ENCODE results near the gene ASTN1.
A peak's percentile ranks its signal among the peaks of the same experiment; 100 is the strongest.

ASTN1 gene

DNA sequence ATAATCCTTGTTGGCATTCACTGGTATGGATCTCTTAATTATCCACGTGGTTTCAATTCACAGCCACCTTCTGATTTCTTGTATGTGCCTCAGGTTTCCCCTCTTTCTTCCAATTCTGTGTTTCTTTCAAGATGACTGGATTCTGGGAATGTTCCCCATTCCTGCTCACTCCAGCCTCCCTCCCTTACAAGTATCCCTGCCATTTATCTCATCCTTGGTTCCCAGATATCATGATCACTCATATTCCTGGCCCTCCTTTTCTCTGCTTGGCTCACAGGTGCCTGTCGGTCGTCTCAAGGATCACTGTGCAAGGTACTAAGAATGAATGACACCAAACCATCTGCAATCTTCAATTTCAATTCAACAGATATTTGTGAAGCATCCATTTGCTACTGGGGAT lies 279.2 kb downstream of the ASTN1 start:
- peaks cover 7% of the 10 kb centered on the region for H3K9me3 Mint-ChIP-seq
- H3K4me3 Mint-ChIP-seq = no peak overlapping the region
- no peaks in the 10 kb centered on the region for H3K4me1 Mint-ChIP-seq
- no peaks in the 10 kb centered on the region for H3K36me3 Mint-ChIP-seq
- H3K27ac Mint-ChIP-seq = no peak overlapping the region
- DNase-seq (ENCODE audit: low spot score in 2 of 2) (no peak), ATAC-seq (no peak)

DNA sequence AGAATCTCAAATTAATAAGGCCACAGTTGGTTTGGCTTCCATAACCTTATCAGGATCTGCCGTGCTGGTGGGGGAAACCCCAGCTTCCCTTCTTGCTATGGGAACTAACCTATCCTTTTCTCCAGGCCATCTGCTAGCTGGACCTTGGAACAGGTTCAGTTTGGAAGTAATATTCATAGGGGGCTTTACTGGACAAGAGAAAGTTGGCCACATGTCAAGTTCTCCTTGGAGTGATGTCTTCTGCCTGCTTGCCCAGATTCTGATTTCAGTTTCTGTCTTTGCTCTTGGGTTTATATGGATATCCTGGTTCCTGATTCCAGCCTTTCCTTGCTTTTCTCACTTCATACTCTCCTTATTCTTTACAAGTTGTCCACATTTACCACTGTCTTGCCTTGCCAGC lies 279.6 kb downstream of the ASTN1 start:
- Mint-ChIP-seq H3K27ac (no peak overlapping the region), H3K4me3 (no peak overlapping the region), H3K36me3 (no peaks in the 10 kb centered on the region), H3K9me3 (peaks cover 4% of the 10 kb centered on the region), H3K4me1 (no peaks in the 10 kb centered on the region)
- DNase-seq (ENCODE audit: low spot score in 2 of 2) = no peak
- ATAC-seq = no peak

DNA sequence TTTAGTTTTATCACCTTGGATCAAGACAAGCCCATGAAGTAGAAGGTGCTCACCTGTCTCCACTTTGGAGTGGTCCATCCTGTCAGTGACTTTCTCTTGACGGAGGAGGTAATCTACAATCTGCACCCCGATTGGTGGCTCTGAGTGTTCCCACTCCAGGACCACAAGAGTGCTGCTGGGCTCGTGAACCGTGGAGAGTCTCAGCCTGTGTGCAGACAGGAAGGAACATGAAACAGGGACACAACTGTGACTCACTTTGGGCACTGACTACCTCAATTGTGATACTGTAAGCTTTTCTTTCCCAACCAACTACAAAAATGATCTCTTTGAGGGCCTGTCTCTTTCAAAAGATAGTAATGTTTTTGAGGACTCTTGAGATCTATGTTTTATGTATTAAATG lies 280.2 kb downstream of the ASTN1 start:
- H3K9me3 Mint-ChIP-seq = peaks cover 4% of the 10 kb centered on the region
- H3K27ac Mint-ChIP-seq = no peak overlapping the region
- ATAC-seq = no peak
- no peak overlapping the region for H3K4me3 Mint-ChIP-seq
- no peak for DNase-seq (ENCODE audit: low spot score in 2 of 2)
- H3K36me3 Mint-ChIP-seq = no peaks in the 10 kb centered on the region
- no peaks in the 10 kb centered on the region for H3K4me1 Mint-ChIP-seq

DNA sequence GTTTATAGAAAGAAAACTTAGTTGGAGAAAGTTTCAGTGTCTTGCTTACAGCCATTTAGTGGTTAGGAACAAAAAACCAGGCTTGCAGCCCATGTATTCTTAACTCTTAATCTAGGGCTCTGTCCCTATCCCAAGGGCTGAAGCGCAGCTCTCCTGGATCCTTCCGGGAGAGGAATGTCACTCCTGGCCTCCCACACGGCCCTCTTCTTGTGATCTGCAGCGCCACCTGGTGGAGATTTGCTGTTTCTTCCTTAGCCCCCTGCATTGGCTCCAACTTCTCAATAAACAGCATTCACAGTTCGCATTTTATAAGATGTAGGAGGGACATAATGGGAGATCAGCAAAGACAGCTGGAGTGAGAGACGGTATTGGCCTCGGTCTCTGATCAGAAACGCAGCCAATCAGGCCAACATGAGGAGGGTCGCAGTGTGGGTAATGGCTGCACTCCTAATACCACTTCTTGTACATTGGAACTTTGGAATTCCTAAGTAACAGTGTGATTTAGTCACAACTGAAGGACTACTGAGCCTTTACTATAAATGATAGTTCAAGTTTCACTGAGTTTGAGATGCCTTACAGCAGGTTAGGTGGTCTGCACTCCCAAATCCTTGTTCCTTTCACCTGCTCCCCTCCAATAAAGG lies 283.4 kb downstream of the ASTN1 start:
- Mint-ChIP-seq H3K36me3 (no peaks in the 10 kb centered on the region), H3K27ac (no peak overlapping the region), H3K9me3 (no peaks in the 10 kb centered on the region), H3K4me3 (no peak overlapping the region), H3K4me1 (no peaks in the 10 kb centered on the region)
- DNase-seq (ENCODE audit: low spot score in 2 of 2) (peak; percentile 5 to 60), ATAC-seq (no peak)

DNA sequence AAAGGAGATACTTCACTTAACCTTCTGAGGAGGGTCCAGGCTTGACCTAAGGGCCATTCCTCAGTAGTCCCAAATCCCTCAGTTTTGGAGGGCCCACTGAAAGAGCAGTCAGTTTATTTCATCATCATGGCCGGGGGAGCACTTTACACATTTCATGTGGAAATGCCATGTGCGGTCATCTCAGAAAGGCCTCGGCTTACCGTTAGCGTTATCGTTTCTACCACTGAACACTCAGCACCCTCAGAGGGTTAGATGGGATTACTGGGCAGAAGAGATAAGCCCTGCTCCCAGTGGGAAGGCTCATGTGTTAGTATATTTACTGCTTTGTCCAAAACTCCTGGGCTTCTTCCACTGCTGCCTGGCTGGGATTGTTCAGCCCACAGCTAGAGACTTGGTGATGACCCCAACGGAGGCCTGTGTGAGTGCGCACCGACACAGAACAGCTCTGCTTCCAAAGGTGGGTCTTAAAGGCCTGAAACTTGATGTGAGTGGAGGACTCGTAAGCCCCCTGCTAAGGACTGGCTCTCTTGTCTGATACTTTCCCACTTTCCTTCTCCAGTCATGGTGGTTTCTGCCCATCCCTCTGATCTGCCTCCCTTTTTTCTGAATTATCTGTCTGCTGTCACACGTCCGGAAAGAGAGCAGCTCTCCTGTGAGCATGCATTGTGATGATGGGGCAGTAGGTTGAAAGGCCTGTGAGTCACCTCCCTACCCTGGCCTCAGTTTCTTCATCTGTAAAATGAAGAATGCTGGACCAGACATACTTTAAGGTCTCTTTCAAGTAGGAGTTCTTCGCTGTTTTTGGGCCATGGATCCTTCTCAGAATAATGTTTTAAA lies 284.5 kb downstream of the ASTN1 start:
- Mint-ChIP-seq H3K4me1 (no peaks in the 10 kb centered on the region), H3K4me3 (no peak overlapping the region), H3K9me3 (no peaks in the 10 kb centered on the region), H3K27ac (no peak overlapping the region), H3K36me3 (no peaks in the 10 kb centered on the region)
- DNase-seq (ENCODE audit: low spot score in 2 of 2) (no peak), ATAC-seq (no peak)

DNA sequence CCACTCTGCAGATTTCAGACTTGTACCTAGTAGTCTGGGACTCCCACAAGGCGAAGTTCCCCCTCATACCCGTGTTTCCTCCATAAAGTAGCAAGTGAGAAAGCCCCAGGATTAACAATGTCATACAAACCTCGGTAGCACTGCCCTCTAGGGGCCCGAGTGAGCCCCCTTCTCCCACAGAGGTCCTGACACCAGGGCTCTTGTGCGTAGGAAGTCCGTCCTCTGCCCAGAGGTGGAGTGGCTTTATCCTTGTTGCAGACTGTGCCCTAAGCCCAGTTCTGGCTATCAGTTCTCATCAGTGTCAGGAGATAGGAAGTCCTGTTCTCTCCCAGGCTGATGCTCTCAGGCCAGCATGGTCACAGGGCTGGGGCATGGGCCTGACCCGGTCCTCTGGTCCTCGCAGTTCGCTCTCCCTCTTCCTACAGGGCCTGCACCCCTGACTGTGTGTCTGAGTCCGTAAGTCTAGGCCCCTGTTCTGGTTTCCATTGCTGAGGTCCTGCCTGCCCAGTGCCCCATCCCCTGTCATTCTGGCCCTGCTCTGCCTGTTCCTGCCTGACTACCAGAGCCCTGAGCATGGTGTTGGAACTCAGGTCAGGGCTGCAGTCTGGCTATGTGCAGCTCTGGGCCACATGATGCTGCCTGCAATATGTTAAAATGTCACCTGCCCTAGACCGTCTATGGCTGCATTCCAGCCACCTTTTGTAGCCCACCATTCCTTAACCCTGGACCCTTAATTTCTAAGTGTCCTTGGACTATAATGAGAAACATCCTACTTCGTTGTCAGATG lies 285.6 kb downstream of the ASTN1 start:
- DNase-seq (ENCODE audit: low spot score in 2 of 2) (no peak), ATAC-seq (peak; percentile 18)
- Mint-ChIP-seq H3K4me3 (no peak overlapping the region), H3K4me1 (no peaks in the 10 kb centered on the region), H3K27ac (no peak overlapping the region), H3K9me3 (no peaks in the 10 kb centered on the region), H3K36me3 (no peaks in the 10 kb centered on the region)

DNA sequence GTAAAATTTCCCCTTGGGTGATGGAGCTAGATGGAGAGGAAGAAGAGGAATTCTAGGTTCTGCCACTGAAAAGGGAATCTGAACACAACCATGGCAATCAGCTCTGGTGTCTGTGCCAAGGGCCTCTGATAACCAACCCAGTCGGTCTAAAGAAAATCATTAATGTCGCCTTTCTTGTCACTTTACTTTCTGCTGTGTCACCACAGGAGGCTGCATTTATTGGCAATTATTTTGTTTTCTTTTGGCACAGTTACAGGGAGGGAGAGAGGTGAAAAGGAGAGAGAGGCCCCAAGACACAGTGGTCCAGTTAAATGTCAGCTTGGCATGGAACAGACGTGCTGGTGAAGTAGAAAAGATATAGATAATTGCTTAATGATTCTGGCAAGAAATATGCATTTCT lies 287.0 kb downstream of the ASTN1 start:
- DNase-seq (ENCODE audit: low spot score in 2 of 2) = no peak
- no peak for ATAC-seq
- H3K9me3 Mint-ChIP-seq = no peaks in the 10 kb centered on the region
- no peaks in the 10 kb centered on the region for H3K36me3 Mint-ChIP-seq
- H3K27ac Mint-ChIP-seq = no peak overlapping the region
- no peak overlapping the region for H3K4me3 Mint-ChIP-seq
- no peaks in the 10 kb centered on the region for H3K4me1 Mint-ChIP-seq

DNA sequence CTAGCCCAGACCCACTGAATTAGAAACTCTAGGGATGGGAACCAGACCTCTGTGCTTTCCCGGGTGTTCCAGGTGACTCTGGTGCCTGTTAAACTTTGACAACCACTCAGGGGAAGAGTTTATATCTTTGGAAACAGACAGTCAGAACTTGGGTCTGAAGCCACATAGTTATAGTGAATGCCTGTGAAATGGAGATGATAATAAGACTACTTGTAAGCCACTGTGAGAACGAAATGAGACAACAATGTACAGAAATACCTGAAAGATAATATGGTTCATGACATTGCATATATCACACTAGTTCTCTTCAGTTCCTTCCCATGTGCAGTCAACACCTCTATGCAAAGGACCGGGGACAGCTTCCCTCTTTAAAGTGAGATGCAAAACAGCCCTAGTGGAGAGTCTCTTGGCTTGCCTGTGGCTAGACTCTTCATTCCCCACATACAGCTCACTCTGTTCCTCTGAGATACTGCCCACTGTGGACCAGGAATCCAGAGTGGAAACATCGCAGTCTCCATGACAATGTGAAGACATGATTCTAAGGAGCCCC lies 287.5 kb downstream of the ASTN1 start:
- no peak overlapping the region for H3K4me3 Mint-ChIP-seq
- H3K27ac Mint-ChIP-seq = no peak overlapping the region
- H3K4me1 Mint-ChIP-seq = no peaks in the 10 kb centered on the region
- DNase-seq (ENCODE audit: low spot score in 2 of 2) (no peak), ATAC-seq (no peak)
- H3K36me3 Mint-ChIP-seq = no peaks in the 10 kb centered on the region
- H3K9me3 Mint-ChIP-seq = no peaks in the 10 kb centered on the region

DNA sequence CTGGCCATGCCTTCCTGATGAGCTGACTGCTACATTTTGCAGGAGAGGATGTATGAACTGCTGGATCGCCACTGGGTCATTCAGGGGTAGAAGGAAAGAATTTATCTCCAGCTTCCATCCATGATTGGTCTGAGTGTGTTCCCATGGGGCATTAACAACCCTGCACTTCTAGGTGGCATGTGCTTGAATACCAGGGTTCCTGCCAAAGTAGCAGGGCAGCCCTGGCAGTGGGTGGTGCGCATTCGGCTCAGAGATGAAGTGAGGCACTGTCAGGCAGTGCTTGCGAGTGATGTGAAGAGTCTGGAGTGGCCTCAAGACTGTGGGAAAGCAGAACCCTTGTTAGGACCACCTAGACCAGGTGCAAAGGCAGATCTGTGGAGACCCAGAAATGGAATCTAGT lies 294.9 kb downstream of the ASTN1 start:
- Mint-ChIP-seq H3K36me3 (no peaks in the 10 kb centered on the region), H3K4me3 (no peak overlapping the region), H3K9me3 (peaks cover 4% of the 10 kb centered on the region), H3K27ac (no peak overlapping the region), H3K4me1 (no peaks in the 10 kb centered on the region)
- DNase-seq (ENCODE audit: low spot score in 2 of 2) (no peak), ATAC-seq (no peak)

DNA sequence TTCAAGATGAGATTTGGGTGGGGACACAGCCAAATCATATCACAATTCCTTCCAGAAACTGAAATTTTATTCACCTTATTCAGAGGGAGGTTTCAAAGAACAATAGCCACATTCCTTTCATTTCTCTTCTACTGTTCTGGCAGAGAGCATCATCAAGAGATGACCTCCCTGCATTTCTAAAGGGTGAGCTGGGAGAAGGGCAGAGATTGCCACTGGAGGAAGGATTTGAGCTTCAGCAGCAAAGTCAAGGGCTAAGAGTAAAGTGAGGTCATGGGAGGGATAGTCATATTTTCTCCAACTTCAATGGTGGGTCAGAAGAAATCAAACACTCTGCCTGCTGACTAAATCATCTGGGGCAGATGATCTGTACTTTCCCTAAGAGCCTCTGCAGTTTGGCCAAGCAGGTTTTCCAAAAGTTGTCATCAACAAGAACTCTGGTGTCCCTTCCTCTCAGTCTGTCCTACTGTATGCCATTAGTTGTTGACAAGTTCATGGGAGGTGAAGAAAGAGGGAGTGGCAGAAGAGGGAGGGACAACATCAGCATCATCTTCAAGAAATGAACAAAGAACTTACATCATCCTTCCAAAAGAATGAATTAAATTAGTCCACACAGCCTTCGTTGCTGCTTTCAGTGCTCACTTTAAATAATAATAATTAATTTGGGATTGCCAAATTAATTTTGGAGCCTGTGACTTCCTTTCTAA lies 298.3 kb downstream of the ASTN1 start:
- ATAC-seq = no peak
- H3K36me3 Mint-ChIP-seq = no peaks in the 10 kb centered on the region
- peaks cover 4% of the 10 kb centered on the region for H3K9me3 Mint-ChIP-seq
- no peaks in the 10 kb centered on the region for H3K4me1 Mint-ChIP-seq
- no peak overlapping the region for H3K4me3 Mint-ChIP-seq
- H3K27ac Mint-ChIP-seq = no peak overlapping the region
- DNase-seq (ENCODE audit: low spot score in 2 of 2) = no peak

DNA sequence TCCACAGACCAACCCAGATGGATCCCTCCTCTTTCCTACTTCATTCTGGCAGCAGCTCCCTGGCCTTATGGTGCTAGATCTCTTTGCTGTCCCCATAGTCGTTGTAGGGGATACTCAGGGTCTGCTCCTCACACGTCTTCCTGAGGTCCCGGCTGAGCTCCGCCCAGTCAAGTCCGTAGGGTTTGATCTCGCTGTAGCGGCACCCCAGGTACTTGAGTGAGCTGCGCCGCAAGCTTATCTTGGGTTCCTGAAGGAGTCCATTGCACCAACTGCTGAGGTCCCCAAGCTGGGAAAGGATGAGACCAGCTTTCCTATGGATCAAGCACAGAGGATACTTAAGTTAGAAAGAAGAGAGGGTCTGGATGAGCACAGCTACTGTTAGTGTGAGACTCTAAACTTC lies 300.3 kb downstream of the ASTN1 start:
- no peak overlapping the region for H3K27ac Mint-ChIP-seq
- ATAC-seq (no peak), DNase-seq (ENCODE audit: low spot score in 2 of 2) (no peak)
- no peak overlapping the region for H3K4me3 Mint-ChIP-seq
- no peaks in the 10 kb centered on the region for H3K4me1 Mint-ChIP-seq
- H3K36me3 Mint-ChIP-seq = no peaks in the 10 kb centered on the region
- H3K9me3 Mint-ChIP-seq = peaks cover 4% of the 10 kb centered on the region

DNA sequence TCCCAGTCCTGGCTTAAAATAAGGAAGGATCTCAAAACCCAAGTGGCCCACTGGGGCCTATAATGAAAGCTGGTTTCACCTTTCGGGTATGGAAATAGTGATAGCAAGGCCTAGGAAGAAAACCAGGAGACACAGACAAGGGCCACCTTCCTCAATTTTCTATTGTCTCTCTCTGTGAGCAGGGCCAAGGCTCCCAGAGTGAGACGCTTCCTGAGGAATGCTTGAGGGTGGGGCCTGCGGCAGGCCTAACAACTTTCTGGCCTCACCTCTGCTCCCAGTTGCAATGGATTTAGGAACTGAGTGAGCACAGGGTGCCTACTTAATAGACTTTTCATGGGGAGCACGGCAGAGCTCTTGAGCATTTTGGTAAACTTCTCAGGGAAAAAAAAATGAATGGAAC lies 300.9 kb downstream of the ASTN1 start:
- Mint-ChIP-seq H3K4me3 (no peak overlapping the region), H3K9me3 (peaks cover 4% of the 10 kb centered on the region), H3K36me3 (no peaks in the 10 kb centered on the region), H3K4me1 (no peaks in the 10 kb centered on the region), H3K27ac (no peak overlapping the region)
- no peak for DNase-seq (ENCODE audit: low spot score in 2 of 2)
- no peak for ATAC-seq

DNA sequence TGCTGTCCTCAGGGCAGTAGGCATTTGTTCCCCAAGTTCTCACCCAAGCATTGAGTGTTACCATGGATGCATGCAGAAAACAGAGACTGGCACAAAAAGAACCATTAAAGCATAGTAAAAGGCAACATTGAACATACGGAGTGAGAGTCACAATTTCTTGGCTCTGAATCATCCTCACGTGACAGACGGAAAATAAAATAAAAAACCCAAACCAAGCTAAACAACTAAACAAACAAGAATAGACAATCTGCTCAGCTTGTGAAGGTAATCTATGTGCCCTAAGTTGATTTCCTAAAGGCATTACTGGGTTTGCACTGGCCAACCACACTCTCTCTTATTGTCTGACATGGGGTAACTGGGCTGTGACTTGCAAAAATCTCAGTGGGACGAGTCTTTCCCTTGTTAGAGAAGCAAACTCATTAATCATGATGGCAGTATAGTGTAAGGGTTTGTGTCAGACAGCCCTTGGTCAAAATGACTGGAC lies 306.0 kb downstream of the ASTN1 start:
- no peak for DNase-seq (ENCODE audit: low spot score in 2 of 2)
- peaks cover 6% of the 10 kb centered on the region for H3K9me3 Mint-ChIP-seq
- ATAC-seq = no peak
- H3K4me3 Mint-ChIP-seq = no peak overlapping the region
- no peak overlapping the region for H3K27ac Mint-ChIP-seq
- H3K4me1 Mint-ChIP-seq = no peaks in the 10 kb centered on the region
- H3K36me3 Mint-ChIP-seq = no peaks in the 10 kb centered on the region

DNA sequence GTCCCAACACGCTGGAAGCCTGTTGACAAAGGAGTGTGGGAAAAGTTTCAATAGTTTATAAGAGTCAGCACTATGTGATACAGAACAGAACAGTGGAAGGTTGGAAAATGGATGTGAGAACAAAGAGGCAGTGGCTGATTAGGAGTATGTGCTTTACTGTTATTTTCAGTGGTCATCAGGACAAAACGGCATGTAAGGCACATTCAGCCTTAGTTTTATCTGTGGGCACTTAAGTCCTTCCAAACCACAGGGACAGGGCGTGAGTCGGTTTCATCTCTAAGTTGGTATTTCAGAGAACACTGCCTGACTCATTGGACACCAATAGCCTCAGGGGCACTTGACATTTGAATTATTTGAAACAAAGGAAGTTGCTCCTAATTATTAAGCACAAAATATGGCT lies 306.9 kb downstream of the ASTN1 start:
- Mint-ChIP-seq H3K4me1 (no peaks in the 10 kb centered on the region), H3K36me3 (no peaks in the 10 kb centered on the region), H3K4me3 (no peak overlapping the region), H3K27ac (no peak overlapping the region), H3K9me3 (peaks cover 6% of the 10 kb centered on the region)
- no peak for ATAC-seq
- DNase-seq (ENCODE audit: low spot score in 2 of 2) = no peak
